ENCODE measurements around the gene CCNL2.

- TF ChIP-seq, protein P1, sequence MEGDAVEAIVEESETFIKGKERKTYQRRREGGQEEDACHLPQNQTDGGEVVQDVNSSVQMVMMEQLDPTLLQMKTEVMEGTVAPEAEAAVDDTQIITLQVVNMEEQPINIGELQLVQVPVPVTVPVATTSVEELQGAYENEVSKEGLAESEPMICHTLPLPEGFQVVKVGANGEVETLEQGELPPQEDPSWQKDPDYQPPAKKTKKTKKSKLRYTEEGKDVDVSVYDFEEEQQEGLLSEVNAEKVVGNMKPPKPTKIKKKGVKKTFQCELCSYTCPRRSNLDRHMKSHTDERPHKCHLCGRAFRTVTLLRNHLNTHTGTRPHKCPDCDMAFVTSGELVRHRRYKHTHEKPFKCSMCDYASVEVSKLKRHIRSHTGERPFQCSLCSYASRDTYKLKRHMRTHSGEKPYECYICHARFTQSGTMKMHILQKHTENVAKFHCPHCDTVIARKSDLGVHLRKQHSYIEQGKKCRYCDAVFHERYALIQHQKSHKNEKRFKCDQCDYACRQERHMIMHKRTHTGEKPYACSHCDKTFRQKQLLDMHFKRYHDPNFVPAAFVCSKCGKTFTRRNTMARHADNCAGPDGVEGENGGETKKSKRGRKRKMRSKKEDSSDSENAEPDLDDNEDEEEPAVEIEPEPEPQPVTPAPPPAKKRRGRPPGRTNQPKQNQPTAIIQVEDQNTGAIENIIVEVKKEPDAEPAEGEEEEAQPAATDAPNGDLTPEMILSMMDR (tag by site-specific recombination; IDR thresholded peaks at IDR 0.05) = no peak
- TF ChIP-seq YY1 (tag by site-specific recombination; IDR thresholded peaks at IDR 0.05) (no peak), ZNF138 (tag by site-specific recombination; IDR thresholded peaks at IDR 0.05; ENCODE audit: borderline replicate concordance) (no peak), ZNF335 (tag by site-specific recombination; conservative IDR thresholded peaks at IDR 0.05) (no peak), ZNF596 (tag by site-specific recombination; IDR thresholded peaks at IDR 0.05) (no peak), ZFP41 (tag by site-specific recombination; IDR thresholded peaks at IDR 0.05; ENCODE audit: borderline replicate concordance) (no peak), ZNF146 (tag by site-specific recombination; IDR thresholded peaks at IDR 0.05) (no peak)
- TF ChIP-seq, protein P2, sequence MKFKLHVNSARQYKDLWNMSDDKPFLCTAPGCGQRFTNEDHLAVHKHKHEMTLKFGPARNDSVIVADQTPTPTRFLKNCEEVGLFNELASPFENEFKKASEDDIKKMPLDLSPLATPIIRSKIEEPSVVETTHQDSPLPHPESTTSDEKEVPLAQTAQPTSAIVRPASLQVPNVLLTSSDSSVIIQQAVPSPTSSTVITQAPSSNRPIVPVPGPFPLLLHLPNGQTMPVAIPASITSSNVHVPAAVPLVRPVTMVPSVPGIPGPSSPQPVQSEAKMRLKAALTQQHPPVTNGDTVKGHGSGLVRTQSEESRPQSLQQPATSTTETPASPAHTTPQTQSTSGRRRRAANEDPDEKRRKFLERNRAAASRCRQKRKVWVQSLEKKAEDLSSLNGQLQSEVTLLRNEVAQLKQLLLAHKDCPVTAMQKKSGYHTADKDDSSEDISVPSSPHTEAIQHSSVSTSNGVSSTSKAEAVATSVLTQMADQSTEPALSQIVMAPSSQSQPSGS (tag by site-specific recombination; IDR thresholded peaks at IDR 0.05; ENCODE audit: low read depth) = no peak
- TF ChIP-seq, protein P3, sequence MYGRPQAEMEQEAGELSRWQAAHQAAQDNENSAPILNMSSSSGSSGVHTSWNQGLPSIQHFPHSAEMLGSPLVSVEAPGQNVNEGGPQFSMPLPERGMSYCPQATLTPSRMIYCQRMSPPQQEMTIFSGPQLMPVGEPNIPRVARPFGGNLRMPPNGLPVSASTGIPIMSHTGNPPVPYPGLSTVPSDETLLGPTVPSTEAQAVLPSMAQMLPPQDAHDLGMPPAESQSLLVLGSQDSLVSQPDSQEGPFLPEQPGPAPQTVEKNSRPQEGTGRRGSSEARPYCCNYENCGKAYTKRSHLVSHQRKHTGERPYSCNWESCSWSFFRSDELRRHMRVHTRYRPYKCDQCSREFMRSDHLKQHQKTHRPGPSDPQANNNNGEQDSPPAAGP (tag by site-specific recombination; IDR thresholded peaks at IDR 0.05) = no peak
- TF ChIP-seq, protein P4, sequence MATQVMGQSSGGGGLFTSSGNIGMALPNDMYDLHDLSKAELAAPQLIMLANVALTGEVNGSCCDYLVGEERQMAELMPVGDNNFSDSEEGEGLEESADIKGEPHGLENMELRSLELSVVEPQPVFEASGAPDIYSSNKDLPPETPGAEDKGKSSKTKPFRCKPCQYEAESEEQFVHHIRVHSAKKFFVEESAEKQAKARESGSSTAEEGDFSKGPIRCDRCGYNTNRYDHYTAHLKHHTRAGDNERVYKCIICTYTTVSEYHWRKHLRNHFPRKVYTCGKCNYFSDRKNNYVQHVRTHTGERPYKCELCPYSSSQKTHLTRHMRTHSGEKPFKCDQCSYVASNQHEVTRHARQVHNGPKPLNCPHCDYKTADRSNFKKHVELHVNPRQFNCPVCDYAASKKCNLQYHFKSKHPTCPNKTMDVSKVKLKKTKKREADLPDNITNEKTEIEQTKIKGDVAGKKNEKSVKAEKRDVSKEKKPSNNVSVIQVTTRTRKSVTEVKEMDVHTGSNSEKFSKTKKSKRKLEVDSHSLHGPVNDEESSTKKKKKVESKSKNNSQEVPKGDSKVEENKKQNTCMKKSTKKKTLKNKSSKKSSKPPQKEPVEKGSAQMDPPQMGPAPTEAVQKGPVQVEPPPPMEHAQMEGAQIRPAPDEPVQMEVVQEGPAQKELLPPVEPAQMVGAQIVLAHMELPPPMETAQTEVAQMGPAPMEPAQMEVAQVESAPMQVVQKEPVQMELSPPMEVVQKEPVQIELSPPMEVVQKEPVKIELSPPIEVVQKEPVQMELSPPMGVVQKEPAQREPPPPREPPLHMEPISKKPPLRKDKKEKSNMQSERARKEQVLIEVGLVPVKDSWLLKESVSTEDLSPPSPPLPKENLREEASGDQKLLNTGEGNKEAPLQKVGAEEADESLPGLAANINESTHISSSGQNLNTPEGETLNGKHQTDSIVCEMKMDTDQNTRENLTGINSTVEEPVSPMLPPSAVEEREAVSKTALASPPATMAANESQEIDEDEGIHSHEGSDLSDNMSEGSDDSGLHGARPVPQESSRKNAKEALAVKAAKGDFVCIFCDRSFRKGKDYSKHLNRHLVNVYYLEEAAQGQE (tag by site-specific recombination; IDR thresholded peaks at IDR 0.05) = no peak
- TF ChIP-seq, protein P5, sequence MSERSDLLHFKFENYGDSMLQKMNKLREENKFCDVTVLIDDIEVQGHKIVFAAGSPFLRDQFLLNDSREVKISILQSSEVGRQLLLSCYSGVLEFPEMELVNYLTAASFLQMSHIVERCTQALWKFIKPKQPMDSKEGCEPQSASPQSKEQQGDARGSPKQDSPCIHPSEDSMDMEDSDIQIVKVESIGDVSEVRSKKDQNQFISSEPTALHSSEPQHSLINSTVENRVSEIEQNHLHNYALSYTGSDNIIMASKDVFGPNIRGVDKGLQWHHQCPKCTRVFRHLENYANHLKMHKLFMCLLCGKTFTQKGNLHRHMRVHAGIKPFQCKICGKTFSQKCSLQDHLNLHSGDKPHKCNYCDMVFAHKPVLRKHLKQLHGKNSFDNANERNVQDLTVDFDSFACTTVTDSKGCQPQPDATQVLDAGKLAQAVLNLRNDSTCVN (tag by site-specific recombination; optimal IDR thresholded peaks at IDR 0.05) = no peak
These were observed 16.6 kb upstream of the CCNL2 start for GRCh38 chr1:1415751-1416150.
